AG09319 (cell line): ENCODE results near the gene PRDX2.

ENCODE experiments used
- DNase-seq: peaks from one replicate; pipeline ENCODE4 v3.0.0-alpha.2; 2010; ENCODE audit warnings: low read depth; ENCODE audit errors: extremely low read depth
- CTCF ChIP-seq: IDR thresholded peaks from 2 replicates; pipeline ENCODE4 v1.5.1; 2011; ENCODE audit warnings: low read depth, mild to moderate bottlenecking, inconsistent platforms, low read length, moderate library complexity

PRDX2 gene

GRCh38 chr19:12793290-12794195 is 8.1 kb downstream of the PRDX2 start:
- peak; percentile 86 for DNase-seq
- TF ChIP-seq CTCF = no peak

- TF ChIP-seq CTCF = no peak
- no peak for DNase-seq
These were observed 8.7 kb downstream of the PRDX2 start for GRCh38 chr19:12792853-12793289.

DNA sequence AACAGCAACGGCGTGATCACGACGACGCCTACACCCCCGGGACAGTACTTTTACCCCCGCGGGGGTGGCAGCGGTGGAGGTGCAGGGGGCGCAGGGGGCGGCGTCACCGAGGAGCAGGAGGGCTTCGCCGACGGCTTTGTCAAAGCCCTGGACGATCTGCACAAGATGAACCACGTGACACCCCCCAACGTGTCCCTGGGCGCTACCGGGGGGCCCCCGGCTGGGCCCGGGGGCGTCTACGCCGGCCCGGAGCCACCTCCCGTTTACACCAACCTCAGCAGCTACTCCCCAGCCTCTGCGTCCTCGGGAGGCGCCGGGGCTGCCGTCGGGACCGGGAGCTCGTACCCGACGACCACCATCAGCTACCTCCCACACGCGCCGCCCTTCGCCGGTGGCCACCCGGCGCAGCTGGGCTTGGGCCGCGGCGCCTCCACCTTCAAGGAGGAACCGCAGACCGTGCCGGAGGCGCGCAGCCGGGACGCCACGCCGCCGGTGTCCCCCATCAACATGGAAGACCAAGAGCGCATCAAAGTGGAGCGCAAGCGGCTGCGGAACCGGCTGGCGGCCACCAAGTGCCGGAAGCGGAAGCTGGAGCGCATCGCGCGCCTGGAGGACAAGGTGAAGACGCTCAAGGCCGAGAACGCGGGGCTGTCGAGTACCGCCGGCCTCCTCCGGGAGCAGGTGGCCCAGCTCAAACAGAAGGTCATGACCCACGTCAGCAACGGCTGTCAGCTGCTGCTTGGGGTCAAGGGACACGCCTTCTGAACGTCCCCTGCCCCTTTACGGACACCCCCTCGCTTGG is 9.3 kb downstream of the PRDX2 start:
- TF ChIP-seq CTCF = no peak
- no peak for DNase-seq

DNA sequence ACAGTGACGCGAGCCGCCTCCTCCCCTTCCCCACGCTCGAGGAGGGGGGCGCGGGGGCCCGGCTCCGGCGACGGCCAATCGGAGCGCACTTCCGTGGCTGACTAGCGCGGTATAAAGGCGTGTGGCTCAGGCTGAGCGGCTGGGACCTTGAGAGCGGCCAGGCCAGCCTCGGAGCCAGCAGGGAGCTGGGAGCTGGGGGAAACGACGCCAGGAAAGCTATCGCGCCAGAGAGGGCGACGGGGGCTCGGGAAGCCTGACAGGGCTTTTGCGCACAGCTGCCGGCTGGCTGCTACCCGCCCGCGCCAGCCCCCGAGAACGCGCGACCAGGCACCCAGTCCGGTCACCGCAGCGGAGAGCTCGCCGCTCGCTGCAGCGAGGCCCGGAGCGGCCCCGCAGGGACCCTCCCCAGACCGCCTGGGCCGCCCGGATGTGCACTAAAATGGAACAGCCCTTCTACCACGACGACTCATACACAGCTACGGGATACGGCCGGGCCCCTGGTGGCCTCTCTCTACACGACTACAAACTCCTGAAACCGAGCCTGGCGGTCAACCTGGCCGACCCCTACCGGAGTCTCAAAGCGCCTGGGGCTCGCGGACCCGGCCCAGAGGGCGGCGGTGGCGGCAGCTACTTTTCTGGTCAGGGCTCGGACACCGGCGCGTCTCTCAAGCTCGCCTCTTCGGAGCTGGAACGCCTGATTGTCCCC is 10.1 kb downstream of the PRDX2 start, which contains the start of gene JUNB:
JUNB (plus strand) TSS at position 142 of the 706 bp plus-strand sequence; CDS start at position 428, 286 bp downstream.
- no peak for TF ChIP-seq CTCF
- DNase-seq = peak; percentile 98

DNA sequence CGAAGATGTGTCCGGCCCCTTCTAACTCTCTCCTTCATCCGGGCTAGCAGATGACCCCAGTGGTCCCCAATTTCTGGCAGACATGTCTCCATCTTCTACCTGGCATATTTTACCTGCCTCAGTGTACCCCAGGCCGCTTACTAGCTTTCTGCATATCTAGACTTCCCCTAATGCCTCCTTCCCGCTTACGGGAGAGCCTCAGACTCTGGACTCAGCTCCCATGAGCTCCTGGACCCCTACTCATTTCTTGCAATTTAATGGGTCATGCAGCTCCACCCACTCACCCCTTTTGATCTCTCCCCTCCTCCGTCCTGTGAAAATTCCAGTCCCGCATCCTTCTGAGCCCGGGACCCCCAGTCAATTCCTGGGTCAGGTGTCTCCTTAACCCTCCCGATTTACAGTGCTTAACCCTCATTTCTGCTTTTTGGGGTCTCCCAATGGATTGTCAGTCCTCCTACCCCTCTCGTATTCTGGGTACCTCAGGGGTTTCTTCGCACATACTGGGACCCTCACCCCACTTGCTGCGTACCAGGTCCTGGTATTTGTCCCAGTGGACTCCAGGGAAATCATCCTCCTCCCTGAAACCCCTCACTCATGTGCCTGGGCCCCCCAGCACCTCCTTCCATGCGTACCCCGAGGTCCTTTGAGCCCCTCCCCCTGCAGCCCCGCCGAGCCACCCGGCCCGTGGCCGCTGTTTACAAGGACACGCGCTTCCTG is 10.8 kb downstream of the PRDX2 start:
- no peak for TF ChIP-seq CTCF
- DNase-seq = no peak

GRCh38 chr19:12789904-12790619 is 11.5 kb downstream of the PRDX2 start:
- peak; percentile 94 for DNase-seq
- no peak for TF ChIP-seq CTCF
